Thyroid gland (tissue), 4 donors: ENCODE data around the gene SYT9.

ENCODE experiments used
- CTCF ChIP-seq, 6 experiments: fragments of 200-600 bp in 3 of 6; fragments of 450-650 bp in 3 of 6; sonication (generic) in 3 of 6; IDR thresholded peaks; one replicate each; pipeline ENCODE4 v1.5.1; 2016 to 2019; ENCODE audit warnings: antibody characterized with exemption in 6 of 6, mild to moderate bottlenecking in 2 of 6, inconsistent platforms in 1 of 6, moderate library complexity in 1 of 6
- POLR2A ChIP-seq, 2 donors: fragments of 450-650 bp; IDR thresholded peaks; one replicate each; pipeline ENCODE4 v1.6.1; 2017; ENCODE audit warnings: antibody characterized with exemption in 2 of 2, mild to moderate bottlenecking in 2 of 2, moderate library complexity in 1 of 2

- TF ChIP-seq CTCF (IDR thresholded peaks at IDR 0.05) = no peak
- TF ChIP-seq POLR2A (IDR thresholded peaks at IDR 0.05) = no peak
These were observed 89.8 kb downstream of the SYT9 start for GRCh38 chr11:7341551-7341950.
